Kidney (tissue), 14 donors: ENCODE measurements around the gene KCNJ4. TPM values are rescaled to one million over a fixed set of nuclear protein-coding genes. Genes with fewer than 3 reads are reported as not detected.

ENCODE experiments used
- DNase-seq, 5 donors: peaks; one replicate each; pipeline ENCODE4 v3.0.0-alpha.2; 2013 to 2020
- FAIRE-seq: peaks from 2 replicates; lab custom pipeline; 2012; peaks lifted over from hg19 to GRCh38; lab: Jason Lieb, UNC
- H3K27ac ChIP-seq, 2 donors: one replicate each; pipeline ENCODE4 v1.7.0; 2013; ENCODE audit warnings: low read depth in 2 of 2, low read length in 2 of 2, inconsistent platforms in 1 of 2
- H3K27me3 ChIP-seq: one replicate; pipeline ENCODE4 v1.7.1; 2013; ENCODE audit warnings: low read length, inconsistent platforms; ENCODE audit not compliant: control insufficient read depth, insufficient read depth
- H3K36me3 ChIP-seq, 3 donors: one replicate each; pipeline versions ENCODE4 v1.7.0 to v1.7.1; 2013; ENCODE audit warnings: low read length in 3 of 3, control low read depth in 1 of 3, inconsistent platforms in 1 of 3; ENCODE audit not compliant: insufficient read depth in 3 of 3, control insufficient read depth in 2 of 3
- H3K4me1 ChIP-seq, 3 donors: one replicate each; pipeline versions ENCODE4 v1.7.0 to v1.7.1; 2013; ENCODE audit warnings: low read length in 3 of 3, inconsistent platforms in 1 of 3, low read depth in 1 of 3; ENCODE audit not compliant: control insufficient read depth in 2 of 3, insufficient read depth in 2 of 3
- H3K4me3 ChIP-seq, 3 donors: one replicate each; pipeline versions ENCODE4 v1.7.0 to v1.8.1; 2013; ENCODE audit warnings: low read length in 3 of 3, control low read depth in 1 of 3, inconsistent platforms in 1 of 3
- H3K9ac ChIP-seq, 3 donors: one replicate each; pipeline versions ENCODE4 v1.7.0 to v1.7.1; 2013; ENCODE audit warnings: low read length in 3 of 3, control low read depth in 1 of 3, inconsistent platforms in 1 of 3
- H3K9me3 ChIP-seq, 3 donors: one replicate each; pipeline versions ENCODE4 v1.7.0 to v1.7.1; 2013; ENCODE audit warnings: low read length in 3 of 3, control low read depth in 1 of 3, inconsistent platforms in 1 of 3; ENCODE audit not compliant: control insufficient read depth in 2 of 3, insufficient read depth in 1 of 3
- intact Hi-C: fragments of 100-400 bp; cut with DNase I; formaldehyde crosslinking; loops from one replicate; pipeline ENCODE4 v1.11.1; 2022
- polyA plus RNA-seq: library from polyadenylated mRNA; stranded (reverse); fragments of 350-450 nt; fragmentation: Illumina TruSeq; extraction: RNeasy Lipid Tissue Mini Kit (QIAGEN cat#74804); gene quantifications from one replicate; pipeline ENCODE4 v1.2.3, GENCODE V29; 2014; ENCODE audit warnings: low read depth, low replicate concordance; ENCODE audit not compliant: insufficient read depth
- total RNA-seq: library from RNA; stranded (reverse); fragmentation: NEBNext Ultra II Directional; extraction: Animal tissue kit (Norgen Biotek cat#: 25700); gene quantifications from one replicate; pipeline ENCODE4 v1.2.1, GENCODE V29; 2021
- TF ChIP-seq, protein P1 (sequence below): IDR thresholded peaks from 3 replicates; pipeline ENCODE4 v1.5.1; 2012; ENCODE audit warnings: mild to moderate bottlenecking, moderate library complexity, borderline replicate concordance; ENCODE audit not compliant: insufficient read depth; ENCODE audit errors: extremely low read depth
- donor health status: control.
- donor health status: control.
- donor health status: control.
- donor health status: control.
- donor health status: control.
- donor health status: DM: yes; HTN: yes; CAD: no.
- donor health status: Normal renal cell carcinoma (clear cell type).

KCNJ4 gene
- total and polyA plus RNA-seq, 2 donors from 2014 or later = 0.13 TPM; not detected in 1

DNA sequence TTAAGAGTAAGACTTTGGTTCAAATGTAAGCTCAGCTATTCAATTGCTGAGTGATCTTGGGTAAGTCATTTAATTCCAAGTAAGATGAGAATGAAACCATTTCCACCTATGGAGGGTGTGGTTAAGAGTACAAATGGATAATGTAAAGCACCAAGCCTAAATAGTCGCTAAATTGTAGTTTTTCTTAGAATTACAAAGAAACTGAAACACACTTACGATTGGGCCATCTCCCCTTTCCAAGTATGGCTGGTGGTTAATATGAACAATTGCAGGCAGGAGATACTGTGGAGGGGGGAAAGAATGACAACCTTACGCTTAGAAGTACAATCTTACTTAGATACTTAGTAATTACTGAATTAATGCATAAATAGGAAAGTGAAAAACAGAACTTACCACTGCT is 42.9 kb upstream of the KCNJ4 start:
- no peaks in the 10 kb centered on the region for H3K27me3 ChIP-seq
- H3K27ac ChIP-seq = no peak overlapping the region
- no peak for FAIRE-seq
- H3K4me3 ChIP-seq = no peak overlapping the region
- H3K36me3 ChIP-seq = peaks cover 27 to 83% (median 54%) of the 10 kb centered on the region in 3 donors
- H3K4me1 ChIP-seq = peaks cover 0 to 9% (median 8%) of the 10 kb centered on the region in 3 donors
- TF ChIP-seq, protein P1, sequence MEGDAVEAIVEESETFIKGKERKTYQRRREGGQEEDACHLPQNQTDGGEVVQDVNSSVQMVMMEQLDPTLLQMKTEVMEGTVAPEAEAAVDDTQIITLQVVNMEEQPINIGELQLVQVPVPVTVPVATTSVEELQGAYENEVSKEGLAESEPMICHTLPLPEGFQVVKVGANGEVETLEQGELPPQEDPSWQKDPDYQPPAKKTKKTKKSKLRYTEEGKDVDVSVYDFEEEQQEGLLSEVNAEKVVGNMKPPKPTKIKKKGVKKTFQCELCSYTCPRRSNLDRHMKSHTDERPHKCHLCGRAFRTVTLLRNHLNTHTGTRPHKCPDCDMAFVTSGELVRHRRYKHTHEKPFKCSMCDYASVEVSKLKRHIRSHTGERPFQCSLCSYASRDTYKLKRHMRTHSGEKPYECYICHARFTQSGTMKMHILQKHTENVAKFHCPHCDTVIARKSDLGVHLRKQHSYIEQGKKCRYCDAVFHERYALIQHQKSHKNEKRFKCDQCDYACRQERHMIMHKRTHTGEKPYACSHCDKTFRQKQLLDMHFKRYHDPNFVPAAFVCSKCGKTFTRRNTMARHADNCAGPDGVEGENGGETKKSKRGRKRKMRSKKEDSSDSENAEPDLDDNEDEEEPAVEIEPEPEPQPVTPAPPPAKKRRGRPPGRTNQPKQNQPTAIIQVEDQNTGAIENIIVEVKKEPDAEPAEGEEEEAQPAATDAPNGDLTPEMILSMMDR = no peak
- intact Hi-C loops = no loop called here
- H3K9ac ChIP-seq = no peak overlapping the region
- no peaks in the 10 kb centered on the region for H3K9me3 ChIP-seq
- no peak for DNase-seq

DNA sequence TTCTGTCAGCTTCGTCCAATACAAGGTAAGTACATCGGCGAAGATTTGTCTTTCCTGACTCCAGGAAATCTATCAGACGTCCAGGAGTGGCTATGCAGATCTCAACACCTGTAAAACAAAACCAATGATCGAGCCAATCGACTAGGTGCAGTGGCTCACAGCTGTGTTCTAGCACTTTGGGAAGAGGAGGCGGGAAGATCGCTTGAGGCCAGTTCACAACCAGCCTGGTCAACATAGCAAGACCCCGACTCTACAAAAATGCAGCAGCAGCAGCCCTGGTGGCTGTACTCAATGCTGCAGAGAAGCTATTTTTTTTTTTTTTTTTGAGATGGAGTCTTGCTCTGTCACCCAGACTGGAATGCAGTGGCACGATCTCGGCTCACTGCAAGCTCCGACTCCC is 39.9 kb upstream of the KCNJ4 start:
- no peak overlapping the region for H3K9ac ChIP-seq
- no peak for DNase-seq
- H3K9me3 ChIP-seq = no peaks in the 10 kb centered on the region
- intact Hi-C loops = no loop called here
- peaks cover 28 to 92% (median 63%) of the 10 kb centered on the region in 3 donors for H3K36me3 ChIP-seq
- FAIRE-seq = no peak
- TF ChIP-seq, protein P1 = peak; percentile 1
- no peaks in the 10 kb centered on the region for H3K27me3 ChIP-seq
- H3K4me3 ChIP-seq = no peak overlapping the region
- peaks cover 0 to 4% (median 3%) of the 10 kb centered on the region in 3 donors for H3K4me1 ChIP-seq
- H3K27ac ChIP-seq = no peak overlapping the region

DNA sequence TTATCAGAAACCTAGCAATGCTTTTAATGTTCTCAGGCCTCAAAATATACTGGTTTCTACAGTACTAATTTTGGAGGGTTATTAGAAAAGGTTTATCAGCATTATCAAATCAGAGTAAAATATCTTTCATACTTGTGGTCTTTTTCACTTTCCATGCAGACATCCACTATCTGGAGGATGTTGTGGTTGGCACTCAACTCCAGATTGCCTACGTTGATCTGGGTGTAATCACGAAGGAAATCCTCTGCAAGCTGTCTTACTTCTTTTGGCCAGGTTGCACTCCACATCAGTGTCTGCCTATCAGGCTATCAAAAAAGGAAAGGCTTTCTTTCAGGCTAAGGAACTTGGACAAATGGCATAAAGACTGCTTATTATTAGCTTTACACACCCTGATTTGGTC is 39.5 kb upstream of the KCNJ4 start:
- Histone ChIP-seq H3K4me3 (no peak overlapping the region), H3K4me1 (peaks cover 0 to 4% (median 3%) of the 10 kb centered on the region in 3 donors), H3K27ac (no peak overlapping the region), H3K27me3 (no peaks in the 10 kb centered on the region), H3K9me3 (no peaks in the 10 kb centered on the region), H3K9ac (no peak overlapping the region), H3K36me3 (peaks cover 33 to 92% (median 65%) of the 10 kb centered on the region in 3 donors)
- TF ChIP-seq, protein P1 = no peak
- intact Hi-C loops = no loop called here
- FAIRE-seq (no peak), DNase-seq (no peak)
